CD4-positive, alpha-beta T cell treated with Interleukin-15 for 4 hours (primary cell): ENCODE data around the gene SDK2.

Experiments used
- DNase-seq: peaks from one replicate; pipeline ENCODE4 v3.0.0-alpha.2; 2020; ENCODE audit warnings: low spot score

Gene SDK2

GRCh38 chr17:73452009-73452408 is 192.2 kb downstream of the SDK2 start:
- no peak for DNase-seq

DNA sequence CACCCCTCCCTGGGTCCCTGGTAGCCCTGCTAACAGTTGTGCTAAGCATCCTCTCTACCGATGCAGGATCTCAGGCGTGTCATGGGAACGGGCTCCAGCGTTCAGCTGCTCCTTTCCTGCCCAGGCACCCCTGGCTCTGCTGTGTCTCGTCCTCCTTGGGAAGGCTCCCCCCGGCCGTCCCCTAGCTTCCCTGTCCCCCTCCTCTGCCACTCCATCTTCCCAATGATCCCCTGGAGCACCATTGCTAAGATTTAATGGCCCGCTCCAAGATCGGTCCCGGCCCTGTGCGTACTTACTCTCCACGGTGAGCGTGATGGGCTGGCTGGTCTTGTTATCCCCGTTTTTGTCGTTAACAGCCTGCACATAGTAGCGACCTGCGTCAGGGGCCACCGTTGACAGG is 196.9 kb downstream of the SDK2 start:
- DNase-seq, result no peak

DNA sequence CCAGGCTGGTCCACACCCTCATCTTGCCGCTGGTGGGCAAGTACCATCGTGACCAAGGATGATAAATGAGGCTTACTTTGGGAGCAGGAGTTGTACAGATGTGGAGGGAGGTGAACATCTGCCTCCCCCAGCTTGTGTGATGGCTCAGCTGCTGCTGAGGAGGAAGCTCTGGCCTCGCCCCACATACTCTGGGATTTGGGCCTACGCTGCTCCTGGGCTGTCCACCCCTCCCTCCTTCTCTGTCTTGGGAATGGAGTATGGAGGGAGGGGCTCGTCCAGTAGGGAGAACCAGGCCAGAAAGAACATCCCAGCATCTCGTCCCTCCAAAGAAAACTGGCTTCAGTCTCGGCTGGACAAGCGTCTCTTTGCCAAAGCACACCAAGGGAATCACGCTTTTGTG is 197.6 kb downstream of the SDK2 start:
- no peak for DNase-seq

DNA sequence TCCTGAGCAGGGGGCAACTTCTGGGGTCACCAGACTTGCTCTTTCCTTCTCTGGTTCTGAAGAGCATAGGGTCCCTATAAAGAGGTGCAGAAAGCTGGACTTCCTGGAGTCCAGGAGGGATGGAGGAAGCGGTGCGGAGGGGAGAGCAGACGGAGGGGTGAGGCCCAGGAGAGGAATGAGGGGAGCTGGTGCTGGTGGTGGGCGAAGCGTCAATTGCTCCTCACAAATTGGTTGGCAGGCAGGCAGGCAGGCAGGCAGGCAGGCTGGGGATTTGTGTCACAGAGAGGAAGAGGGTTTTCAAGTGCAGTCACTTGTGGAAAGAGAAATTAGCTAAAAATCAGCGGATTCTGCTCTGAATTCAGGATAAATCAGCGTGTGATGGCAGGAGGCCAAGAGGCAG is 198.8 kb downstream of the SDK2 start:
- DNase-seq, result no peak

DNA sequence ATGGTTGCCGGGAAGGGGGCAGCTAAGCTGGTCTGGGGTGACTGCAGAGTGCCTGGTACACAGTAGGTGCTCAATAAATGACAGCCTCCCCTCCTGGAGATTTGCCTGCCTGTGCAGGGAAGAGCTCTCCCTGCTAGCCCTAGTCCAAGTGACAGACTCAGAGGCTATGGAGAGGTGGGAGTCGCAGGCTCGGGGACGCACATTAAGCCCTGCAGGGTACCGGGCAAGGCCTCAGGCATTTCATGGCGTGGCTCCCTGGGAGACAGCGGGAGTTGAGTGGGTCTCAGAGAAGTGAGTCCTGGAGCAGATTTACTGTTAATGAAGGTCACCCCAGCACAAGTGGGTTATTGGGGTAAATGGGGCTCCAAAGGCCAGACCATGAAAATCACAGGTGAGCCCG is 200.2 kb downstream of the SDK2 start:
- DNase-seq, result no peak

- DNase-seq, result no peak
Measured at GRCh38 chr17:73439597-73439996, 204.6 kb downstream of the SDK2 start.

- no peak for DNase-seq
Measured at GRCh38 chr17:73437826-73438225, 206.4 kb downstream of the SDK2 start.

DNA sequence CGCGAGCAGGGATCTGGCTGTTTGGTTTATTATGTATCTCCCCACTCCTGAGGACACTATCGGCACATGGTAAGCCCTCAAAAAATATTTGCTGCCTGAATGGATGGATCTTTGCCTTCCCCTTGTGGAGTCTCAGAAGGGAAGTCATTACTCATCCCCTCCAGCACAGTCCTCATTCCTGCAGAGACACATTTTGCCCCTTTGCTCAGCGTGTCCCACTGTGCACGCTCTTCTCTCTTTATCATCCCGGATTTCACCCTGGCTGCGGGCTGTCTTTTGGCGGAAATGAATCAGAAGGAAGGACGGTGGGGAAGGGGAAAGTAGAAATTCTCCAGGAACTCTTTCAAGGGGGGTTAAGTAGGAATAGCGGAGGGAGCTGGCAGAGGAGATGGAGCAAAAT is 207.3 kb downstream of the SDK2 start:
- DNase-seq, result no peak

DNA sequence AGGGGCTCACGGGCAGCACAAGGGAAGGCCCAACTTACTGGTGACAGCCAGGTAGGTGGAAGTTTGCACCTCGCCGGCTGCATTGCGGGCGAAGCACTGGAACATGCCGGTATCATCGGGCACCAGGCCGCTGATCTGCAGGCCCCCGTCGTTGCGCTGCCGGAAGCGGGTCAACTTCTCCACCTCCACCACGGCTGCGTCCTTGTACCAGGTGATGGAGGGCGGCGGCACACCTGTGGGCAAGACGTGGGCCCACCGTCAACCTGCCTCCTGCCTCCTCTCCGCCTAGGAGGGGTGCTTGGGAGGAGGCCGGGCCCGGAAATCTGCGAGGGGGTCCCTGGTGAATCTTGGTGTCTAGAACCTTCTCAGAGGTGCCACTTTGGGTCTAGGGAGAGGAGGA is 208.8 kb downstream of the SDK2 start:
- no peak for DNase-seq

DNA sequence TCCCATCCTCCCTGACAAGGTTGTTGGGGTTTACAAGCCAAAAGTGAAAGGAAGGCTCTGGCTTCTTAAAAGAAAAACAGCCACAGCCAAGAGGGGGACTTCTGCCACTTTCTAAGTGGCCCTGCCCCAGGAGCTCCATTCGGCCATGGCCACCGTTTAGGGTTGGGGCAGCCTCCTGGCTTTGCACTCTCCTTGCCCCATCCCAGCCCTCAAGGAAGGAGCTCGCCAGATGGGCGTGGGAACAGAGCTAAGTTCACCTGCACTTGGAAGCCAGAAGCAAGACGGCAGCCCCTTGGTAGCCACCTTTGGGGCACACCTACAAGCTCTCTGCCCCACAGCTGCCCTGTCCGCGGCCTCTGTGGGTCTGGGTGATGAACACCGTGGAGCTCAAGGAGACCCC is 210.1 kb downstream of the SDK2 start:
- no peak for DNase-seq

DNA sequence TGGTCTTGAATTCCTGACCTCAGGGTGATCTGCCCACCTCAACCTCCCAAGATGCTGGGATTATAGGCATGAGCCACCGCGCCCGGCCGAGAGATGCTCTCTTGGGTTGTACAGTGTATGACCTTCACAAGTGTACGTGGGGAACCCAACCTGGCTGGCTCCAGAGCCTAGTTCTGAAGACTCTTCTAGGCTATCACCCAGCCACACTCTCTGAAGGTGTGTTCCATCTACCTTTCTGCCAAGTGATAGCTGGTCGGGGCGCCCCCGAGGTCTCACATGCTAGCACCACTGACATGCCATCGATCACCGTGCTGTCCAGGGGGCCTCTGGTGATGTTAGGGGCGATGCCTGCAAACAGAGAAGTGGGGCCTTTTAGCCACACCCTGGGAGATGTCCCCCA is 210.7 kb downstream of the SDK2 start:
- DNase-seq, result no peak

DNA sequence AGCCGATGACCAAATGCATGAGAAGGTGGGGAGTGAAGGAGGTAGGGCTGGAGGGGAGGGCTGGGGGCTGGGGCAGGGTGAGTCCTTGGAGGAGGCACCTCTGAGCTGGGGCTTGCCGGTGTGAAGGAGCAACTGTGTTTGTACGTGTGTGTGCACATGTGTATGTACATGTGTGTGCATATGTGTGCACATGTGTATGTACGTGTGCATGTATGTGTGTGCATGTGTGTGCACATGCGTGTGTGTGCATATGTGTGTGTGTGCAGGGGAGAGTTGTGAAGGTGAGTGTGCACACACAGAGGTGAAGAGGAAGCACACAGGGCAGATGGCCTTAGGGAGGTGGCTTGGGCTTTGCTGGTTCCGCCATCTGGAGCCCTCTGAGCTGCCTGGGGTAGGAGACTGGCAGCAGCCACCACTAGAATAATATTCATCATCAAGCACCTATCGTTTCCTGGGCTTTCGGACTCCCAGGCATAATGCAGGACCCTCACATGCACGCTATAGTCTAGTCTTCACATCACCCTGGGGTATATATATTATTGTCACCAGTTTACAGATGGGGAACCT is 211.5 kb downstream of the SDK2 start:
- DNase-seq, result no peak

DNA sequence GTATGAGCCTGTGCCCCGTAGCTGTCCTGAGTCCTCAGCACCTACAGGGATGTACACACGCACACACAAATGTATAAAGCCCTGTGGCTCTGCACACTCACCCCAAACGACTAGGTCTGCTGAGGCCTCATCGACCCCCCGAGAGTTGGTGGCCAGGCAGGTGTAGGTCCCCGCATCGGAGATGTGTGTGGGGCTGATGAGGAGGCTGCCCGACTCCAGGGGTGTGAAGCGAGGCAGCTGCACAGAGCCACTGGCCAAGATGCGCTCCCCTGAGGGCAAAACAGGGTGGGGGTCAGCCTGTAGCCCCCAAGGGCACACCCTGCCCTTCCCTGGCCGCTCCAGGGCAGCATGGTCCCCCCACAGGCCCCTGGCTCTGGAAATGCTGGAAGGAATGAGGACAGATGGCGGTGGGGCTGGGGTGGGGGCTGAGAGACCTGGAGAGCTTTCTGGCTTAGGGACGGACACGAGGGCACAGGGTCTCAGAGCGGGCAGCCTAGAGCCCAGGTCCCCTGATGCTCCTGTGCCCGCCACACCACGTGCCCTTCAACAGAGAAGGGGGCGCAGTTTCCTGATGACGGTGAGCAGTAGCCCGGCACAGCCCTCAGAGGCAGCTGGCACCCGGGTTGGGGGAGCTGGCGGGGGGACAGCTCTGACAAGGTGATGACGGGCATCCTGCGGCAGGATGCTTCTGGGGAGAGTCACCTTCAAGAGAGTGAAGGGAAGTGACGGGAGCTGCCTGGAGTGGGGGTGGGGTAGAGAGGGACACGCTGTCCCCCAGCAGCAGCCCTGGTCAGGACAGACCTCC is 212.6 kb downstream of the SDK2 start:
- DNase-seq, result no peak

DNA sequence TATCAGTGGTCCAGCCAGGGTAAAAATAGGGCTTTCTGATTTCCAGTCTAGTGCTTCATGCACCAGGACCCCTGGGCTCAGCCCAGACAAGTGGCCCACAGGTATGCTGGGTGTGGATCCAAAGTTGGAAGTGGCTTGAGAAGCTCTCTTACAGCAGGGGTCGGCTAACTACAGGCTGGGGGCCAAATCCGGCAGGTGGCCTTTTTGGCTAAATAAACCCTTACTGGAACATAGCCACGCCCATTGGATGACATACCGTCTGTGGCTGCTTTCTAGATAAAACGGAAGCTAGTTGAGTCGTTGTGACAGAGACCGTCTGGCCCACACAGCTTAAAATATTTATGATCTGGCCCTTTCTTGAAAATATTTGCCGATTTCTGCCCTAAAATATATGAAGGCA is 213.4 kb downstream of the SDK2 start:
- no peak for DNase-seq

DNA sequence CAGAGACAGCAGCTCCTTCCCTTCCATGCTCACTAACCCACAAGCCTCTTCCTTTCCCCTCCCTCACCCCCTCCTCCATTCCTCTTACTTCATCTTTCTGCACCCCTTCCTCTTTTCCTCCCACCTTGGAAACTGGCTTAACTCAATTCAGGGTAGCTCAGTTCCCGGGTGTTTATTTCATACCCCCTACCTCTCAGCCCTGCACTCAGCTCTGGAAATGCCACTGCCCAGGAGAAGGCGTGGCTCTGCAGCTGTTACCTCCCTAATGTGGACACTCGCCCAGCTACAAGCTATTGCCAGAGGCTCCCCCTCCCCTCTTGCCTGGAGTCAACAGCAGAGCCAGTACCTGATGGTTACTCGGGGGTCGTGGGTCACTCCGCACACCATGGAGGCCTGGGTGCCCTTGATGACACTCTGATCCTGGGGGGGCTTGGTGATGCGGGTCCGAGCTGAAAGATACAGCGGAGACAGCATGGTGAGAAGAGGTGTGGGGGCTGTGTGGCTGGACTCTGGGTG is 214.0 kb downstream of the SDK2 start:
- DNase-seq, result no peak

- DNase-seq, result peak; percentile 76
Measured at GRCh38 chr17:73429440-73430164, 214.6 kb downstream of the SDK2 start.

DNA sequence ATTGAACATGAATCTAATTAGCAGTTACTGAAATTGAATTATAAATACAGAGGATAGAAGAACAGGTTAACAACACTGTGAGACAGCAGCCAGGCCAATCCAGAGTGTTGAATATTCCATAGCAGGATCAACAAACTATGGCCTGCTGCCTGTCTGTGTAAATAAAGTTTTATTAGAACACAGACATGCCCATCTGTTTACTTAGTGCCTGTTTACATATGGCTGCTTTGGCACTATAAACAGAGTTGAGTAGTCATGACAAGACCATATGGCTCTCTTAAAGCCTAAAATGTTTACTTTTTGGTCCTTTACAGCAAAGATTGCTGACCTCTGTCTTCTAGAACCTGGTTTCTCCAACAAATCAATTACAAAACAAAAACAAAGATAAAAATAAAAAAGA is 217.0 kb downstream of the SDK2 start:
- DNase-seq, result no peak

DNA sequence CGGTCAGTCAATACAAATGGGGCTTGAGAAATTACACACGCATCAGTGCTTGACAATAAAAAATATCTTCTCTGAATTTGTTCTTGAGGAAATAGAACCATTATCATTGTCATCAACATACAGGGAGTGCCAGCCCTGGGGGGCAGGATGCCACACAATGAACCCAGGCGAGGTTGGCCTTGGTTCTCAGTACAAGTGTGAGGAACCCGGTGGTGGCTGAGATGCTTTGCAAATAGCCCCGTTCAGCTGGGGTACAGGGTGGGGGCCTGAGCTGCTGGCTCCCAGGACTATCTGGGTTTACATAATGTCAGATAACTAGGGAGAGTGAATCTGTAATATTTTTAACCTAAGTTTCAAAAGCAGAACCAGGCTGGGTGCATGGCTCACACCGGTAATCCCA is 219.7 kb downstream of the SDK2 start:
- no peak for DNase-seq

DNA sequence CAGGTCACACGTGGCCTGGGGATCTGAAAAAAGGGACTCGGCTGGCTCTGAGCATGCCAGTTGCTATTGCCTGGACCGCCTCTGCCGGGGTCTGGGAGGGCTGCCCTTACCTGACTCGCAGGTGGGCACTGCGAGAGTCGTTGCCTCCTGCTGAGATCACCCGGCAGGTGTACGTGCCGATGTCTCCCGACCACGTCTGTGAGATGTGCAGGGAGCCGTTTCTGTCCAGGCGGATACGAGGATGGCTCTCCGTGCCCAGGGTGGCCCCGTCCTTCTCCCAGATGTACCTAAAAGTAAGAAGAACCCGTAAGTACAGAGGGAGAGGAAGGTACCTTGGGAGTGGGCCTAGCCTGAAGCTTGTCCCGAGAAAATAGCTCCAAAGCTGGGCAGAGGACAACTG is 220.4 kb downstream of the SDK2 start:
- DNase-seq, result no peak

DNA sequence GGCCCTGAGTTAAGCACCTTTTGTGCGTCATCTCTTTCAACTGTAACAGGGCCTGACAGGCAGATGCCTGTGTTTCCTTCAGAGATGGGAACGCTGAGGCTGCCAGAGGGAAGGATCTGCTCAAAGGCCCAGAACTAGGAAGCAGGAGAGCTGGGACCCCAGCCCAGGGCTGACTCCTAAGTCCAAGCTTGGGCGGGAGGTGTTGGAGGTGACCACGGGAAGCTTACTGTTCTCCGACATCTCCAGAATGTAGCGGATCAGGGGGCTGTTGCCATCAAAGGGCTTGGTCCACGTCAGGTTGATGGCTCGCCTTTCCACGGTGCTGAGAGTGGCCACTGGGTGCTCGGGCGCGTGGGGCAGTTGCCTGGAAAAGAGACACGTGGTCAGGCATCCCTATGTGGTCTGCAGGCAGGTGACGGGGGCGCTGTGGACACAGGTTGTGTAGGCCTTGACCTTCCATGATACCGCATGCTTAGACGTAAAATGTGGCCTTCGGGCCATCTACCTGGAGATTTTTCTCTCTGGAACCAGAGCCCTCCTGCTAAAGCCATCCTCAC is 221.0 kb downstream of the SDK2 start:
- DNase-seq, result no peak

GRCh38 chr17:73422121-73422520 is 222.1 kb downstream of the SDK2 start:
- DNase-seq, result no peak

- DNase-seq, result no peak
Measured at GRCh38 chr17:73420897-73421296, 223.3 kb downstream of the SDK2 start.

GRCh38 chr17:73419881-73420280 is 224.4 kb downstream of the SDK2 start:
- DNase-seq, result no peak
